Activated CD8-positive, alpha-beta T cell treated with anti-CD3 and anti-CD28 coated beads, Interleukin-2, amount 10 ng/mL, durations not matched to agents 7 days and 5 days (primary cell): ENCODE measurements around the gene PRDX3. TPM values are rescaled to one million over a fixed set of nuclear protein-coding genes. Genes with fewer than 3 reads are reported as not detected.
"Not testable (repeated sequence)": the region's sequence is repeated elsewhere in the genome, so short reads cannot be mapped to it uniquely, and the experiment has no call there.

Source experiments
- ATAC-seq: fragments of 150-1000 bp; cut with Tn5 transposase; one replicate; pipeline ENCODE4 v1.10.0; 2021; ENCODE audit warnings: moderate library complexity
- CTCF ChIA-PET: fragments of 350-600 bp; sonication (Branson Sonifier 250); formaldehyde crosslinking; loops from one replicate; lab custom pipeline; 2021; ENCODE audit warnings: antibody characterized with exemption; lab: Charles Lee
- POLR2A ChIA-PET: fragments of 350-600 bp; sonication (Branson Sonifier 250); formaldehyde crosslinking; loops from one replicate; lab custom pipeline; 2021; ENCODE audit warnings: antibody characterized with exemption; lab: Charles Lee
- DNase-seq: peaks from one replicate; pipeline ENCODE4 v3.0.0-alpha.2; 2020
- H3K27ac Mint-ChIP-seq: one replicate; pipeline ENCODE4 v1.8.0; 2021; ENCODE audit warnings: mild to moderate bottlenecking, mixed read lengths
- H3K27me3 Mint-ChIP-seq: one replicate; pipeline ENCODE4 v1.8.0; 2021; ENCODE audit warnings: low read depth, mixed read lengths
- H3K36me3 Mint-ChIP-seq: one replicate; pipeline ENCODE4 v1.8.0; 2021; ENCODE audit warnings: low read depth, mixed read lengths
- H3K4me1 Mint-ChIP-seq: one replicate; pipeline ENCODE4 v1.8.0; 2021; ENCODE audit warnings: low read depth, mixed read lengths
- H3K4me3 Mint-ChIP-seq: one replicate; pipeline ENCODE4 v1.8.0; 2021; ENCODE audit warnings: mild to moderate bottlenecking, mixed read lengths
- H3K9me3 Mint-ChIP-seq: one replicate; pipeline ENCODE4 v1.8.0; 2022; ENCODE audit warnings: mixed read lengths; ENCODE audit not compliant: insufficient read depth
- total RNA-seq, 2 experiments: library from RNA; stranded (reverse); gene quantifications; one replicate each; pipeline ENCODE4 v1.2.3, GENCODE V29; 2021

The PRDX3 gene
- total RNA-seq, 2 experiments from 2014 or later = 135 to 136 TPM

DNA sequence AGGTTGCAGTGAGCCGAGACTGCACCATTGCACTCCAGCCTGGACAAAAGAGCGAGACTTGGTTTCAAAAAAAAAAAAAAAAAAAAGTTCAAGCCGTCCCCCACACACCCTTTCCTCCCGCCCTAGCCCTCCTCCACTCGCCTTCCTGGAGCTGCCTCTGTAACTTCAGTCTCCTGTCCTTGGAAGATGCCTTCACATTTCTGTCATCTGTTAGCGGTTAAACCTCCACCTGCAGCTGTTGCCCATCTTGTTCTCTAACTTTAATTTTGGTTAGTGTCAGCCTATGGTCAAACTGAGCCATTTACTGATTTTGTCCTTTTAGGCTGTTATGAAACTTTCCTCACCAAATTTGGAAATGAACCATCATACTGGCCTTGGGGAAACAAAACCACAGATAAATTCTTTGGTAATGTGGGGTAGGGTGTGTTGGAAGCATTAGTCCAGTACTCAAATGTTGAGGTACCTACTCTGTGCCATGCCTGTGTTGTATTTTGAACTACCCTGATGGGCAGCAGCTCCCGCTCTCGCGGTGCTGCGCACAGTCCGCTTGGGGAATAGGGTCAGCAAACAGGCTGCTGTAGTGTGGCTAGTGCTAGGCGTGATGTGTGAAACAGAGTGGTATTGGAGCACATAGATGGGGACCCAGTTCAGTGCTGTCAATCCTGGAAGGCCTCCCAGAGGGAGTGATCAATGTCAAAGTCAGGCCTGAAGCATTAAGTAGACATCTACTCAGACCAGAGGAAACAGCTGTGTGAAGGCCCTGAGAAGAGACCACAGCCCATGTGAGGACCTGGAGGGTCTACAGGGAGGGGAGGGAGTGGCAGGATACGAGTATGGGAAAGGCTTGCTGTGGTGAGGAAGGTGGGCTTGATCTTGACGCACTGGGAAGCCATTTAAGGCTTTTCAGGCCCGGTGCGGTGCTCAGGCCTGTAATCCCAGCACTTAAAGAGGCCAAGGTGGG, 40.0 kb downstream of the PRDX3 start:
- Mint-ChIP-seq H3K9me3 (no peaks in the 10 kb centered on the region), H3K36me3 (peaks cover 52% of the 10 kb centered on the region), H3K27ac (peak overlapping the region; percentile 73), H3K4me3 (no peak overlapping the region), H3K27me3 (no peaks in the 10 kb centered on the region), H3K4me1 (peaks cover 35% of the 10 kb centered on the region)
- POLR2A ChIA-PET = no interaction called here
- DNase-seq (no peak), ATAC-seq (no peak)
- CTCF ChIA-PET = interaction anchor here (0.7 to 3.1 kb wide), 4 partner anchors 23 to 721 kb away, joined by 3 to 21 read pairs (median 4); no protein-coding TSS in a partner anchor

DNA sequence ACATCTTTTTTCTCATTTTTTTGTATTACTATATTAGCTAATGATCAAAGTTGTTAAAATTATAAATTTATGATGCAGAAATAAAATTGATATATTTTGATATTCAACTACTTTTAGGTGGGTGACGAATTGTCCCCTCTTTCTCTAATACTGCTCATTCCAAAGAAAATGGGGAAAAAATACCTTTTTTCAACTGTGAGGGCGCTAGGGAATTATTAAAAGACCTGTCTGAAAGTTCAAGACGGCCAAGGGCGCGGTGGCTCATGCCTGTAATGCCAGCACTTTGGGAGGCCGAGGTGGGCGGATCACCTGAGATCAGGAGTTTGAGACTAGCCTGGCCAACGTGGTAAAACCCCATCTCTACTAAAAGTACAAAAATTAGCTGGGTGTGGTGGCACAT, 40.7 kb downstream of the PRDX3 start:
- H3K27ac Mint-ChIP-seq, H3K9me3 Mint-ChIP-seq, POLR2A ChIA-PET, H3K27me3 Mint-ChIP-seq, ATAC-seq, H3K4me3 Mint-ChIP-seq, DNase-seq: not testable (repeated sequence)
- CTCF ChIA-PET = interaction anchor here (0.7 to 3.1 kb wide), 3 partner anchors 61 to 722 kb away, joined by 3 to 21 read pairs (median 3); no protein-coding TSS in a partner anchor
- Mint-ChIP-seq H3K36me3 (peaks cover 56% of the 10 kb centered on the region), H3K4me1 (peaks cover 42% of the 10 kb centered on the region)

- no peak for ATAC-seq
- H3K4me3 Mint-ChIP-seq = no peak overlapping the region
- H3K27me3 Mint-ChIP-seq = no peaks in the 10 kb centered on the region
- peaks cover 59% of the 10 kb centered on the region for H3K4me1 Mint-ChIP-seq
- no peak overlapping the region for H3K27ac Mint-ChIP-seq
- peaks cover 66% of the 10 kb centered on the region for H3K36me3 Mint-ChIP-seq
- no peak for DNase-seq
- H3K9me3 Mint-ChIP-seq = no peaks in the 10 kb centered on the region
- CTCF ChIA-PET = interaction anchor here (0.7 kb wide), 1 partner anchor 17 kb away, joined by 3 read pairs; no protein-coding TSS in a partner anchor
- POLR2A ChIA-PET = interaction anchor here (0.9 kb wide), 1 partner anchor 25 kb away, joined by 3 read pairs; no protein-coding TSS in a partner anchor
Measured at GRCh38 chr10:119136084-119136483, 42.5 kb downstream of the PRDX3 start.

GRCh38 chr10:119135513-119135881, 43.1 kb downstream of the PRDX3 start:
- Mint-ChIP-seq H3K4me3 (no peak overlapping the region), H3K9me3 (no peaks in the 10 kb centered on the region), H3K4me1 (peaks cover 64% of the 10 kb centered on the region), H3K27ac (peak overlapping the region; percentile 6), H3K36me3 (peaks cover 66% of the 10 kb centered on the region), H3K27me3 (no peaks in the 10 kb centered on the region)
- POLR2A ChIA-PET = no interaction called here
- CTCF ChIA-PET = interaction anchor here (0.7 kb wide), 1 partner anchor 18 kb away, joined by 3 read pairs; no protein-coding TSS in a partner anchor
- ATAC-seq = no peak
- DNase-seq = no peak

- DNase-seq = no peak
- H3K4me1 Mint-ChIP-seq = peaks cover 71% of the 10 kb centered on the region
- POLR2A ChIA-PET = no interaction called here
Measured at GRCh38 chr10:119133949-119134348, 44.7 kb downstream of the PRDX3 start.

DNA sequence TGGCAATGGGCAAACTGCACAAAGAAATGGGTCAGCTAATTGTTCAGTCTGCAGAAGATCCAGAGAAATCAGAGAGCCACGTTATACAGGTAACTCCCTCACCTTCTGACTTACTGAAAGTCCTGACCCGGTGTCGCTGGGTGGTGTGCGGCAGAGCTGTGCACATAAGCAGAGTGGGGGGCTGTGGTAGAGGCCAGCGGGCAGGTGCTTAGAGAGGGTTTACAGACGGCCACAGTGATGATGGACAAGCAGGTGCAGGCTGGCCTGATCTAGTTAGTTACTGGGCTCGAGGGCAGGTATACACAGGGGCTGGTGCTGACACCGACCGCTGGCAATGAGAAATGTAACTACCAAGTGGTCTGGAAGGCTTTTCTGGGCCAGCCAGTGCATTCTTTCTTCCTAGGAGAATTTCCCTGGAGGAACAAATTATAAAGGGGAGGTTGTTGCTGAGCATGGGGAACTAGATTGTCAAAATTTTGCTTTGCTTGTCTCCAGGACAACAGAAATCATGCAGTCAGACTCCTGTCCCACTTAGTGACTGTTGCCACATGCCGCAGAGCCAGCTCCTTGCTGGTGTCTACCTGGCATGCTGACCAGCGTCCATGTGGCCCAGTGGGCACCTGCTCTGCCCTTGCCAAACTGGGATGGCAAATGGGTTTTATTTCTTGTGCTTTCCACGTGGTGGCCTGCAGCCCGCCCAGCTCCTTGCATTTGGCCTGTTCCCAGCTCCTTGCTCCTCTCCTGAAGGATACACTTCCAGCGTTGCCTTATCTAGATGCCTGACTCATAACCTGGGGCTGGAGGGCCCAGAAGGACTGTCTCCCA, 45.9 kb downstream of the PRDX3 start:
- Mint-ChIP-seq H3K27me3 (no peaks in the 10 kb centered on the region), H3K27ac (peak overlapping the region; percentile 93), H3K4me3 (peak overlapping the region; percentile 72), H3K36me3 (peaks cover 69% of the 10 kb centered on the region), H3K4me1 (peaks cover 60% of the 10 kb centered on the region), H3K9me3 (no peaks in the 10 kb centered on the region)
- DNase-seq = no peak
- ChIA-PET CTCF (interaction anchor here (1.0 to 2.3 kb wide), 6 partner anchors 33 to 283 kb away, joined by 4 to 8 read pairs (median 8); partner anchors contain the start of genes GRK5 and SFXN4), POLR2A (interaction anchor here (0.6 to 3.2 kb wide), 21 partner anchors 12 to 366 kb away, joined by 3 to 37 read pairs (median 4); partner anchors contain the start of genes DENND10, EIF3A and SFXN4)
- ATAC-seq = no peak

More at GRCh38 chr10:119133949-119134348, 44.7 kb downstream of the PRDX3 start:
- CTCF ChIA-PET = no interaction called here
- Mint-ChIP-seq H3K9me3 (no peaks in the 10 kb centered on the region), H3K27me3 (no peaks in the 10 kb centered on the region), H3K36me3 (peaks cover 69% of the 10 kb centered on the region), H3K27ac (peak overlapping the region; percentile 93), H3K4me3 (no peak overlapping the region)
- no peak for ATAC-seq

DNA sequence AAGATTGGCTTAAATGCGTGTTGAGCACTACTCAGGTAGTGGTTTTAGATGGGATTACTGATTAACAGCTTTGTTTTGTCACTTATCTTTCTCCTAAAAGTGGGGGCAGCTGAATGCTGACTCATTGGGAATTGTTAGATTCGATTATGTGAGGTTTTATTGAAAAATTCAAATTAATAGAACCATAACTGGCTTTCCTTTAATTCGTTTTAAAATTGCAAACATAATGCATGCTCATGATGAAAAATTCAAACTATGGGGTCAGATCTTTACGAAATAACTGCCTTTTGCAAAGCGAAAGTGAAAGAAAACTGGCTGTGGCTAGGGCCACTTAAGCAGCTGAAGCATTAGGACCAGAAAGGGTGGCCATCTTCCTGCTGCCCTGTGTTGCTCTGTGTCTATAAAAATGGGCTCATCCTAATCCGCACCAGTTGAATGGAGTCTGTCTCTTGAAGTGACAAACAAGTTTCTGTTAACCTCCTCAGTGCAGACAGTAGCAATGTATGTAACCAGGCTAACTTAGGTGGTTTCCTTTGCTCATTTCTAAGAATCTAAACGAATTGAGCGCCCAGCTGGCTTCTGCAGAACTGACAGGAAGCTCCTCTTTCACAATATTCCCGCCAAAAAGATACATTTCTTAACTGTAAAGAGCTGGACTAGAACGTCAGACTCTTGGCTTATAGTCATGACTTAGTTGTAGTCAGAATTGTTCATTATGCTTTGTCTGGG, 46.9 kb downstream of the PRDX3 start:
- DNase-seq = peak; percentile 79
- ChIA-PET POLR2A (interaction anchor here (0.6 to 3.2 kb wide), 25 partner anchors 8 to 519 kb away, joined by 3 to 37 read pairs (median 4); partner anchors contain the start of genes BAG3, DENND10, EIF3A and SFXN4), CTCF (interaction anchor here (0.7 to 2.3 kb wide), 9 partner anchors 26 to 358 kb away, joined by 3 to 8 read pairs (median 5); partner anchors contain the start of genes GRK5, NANOS1 and SFXN4)
- Mint-ChIP-seq H3K27me3 (no peaks in the 10 kb centered on the region), H3K9me3 (no peaks in the 10 kb centered on the region), H3K4me3 (peak overlapping the region; percentile 72), H3K36me3 (peaks cover 71% of the 10 kb centered on the region), H3K4me1 (peaks cover 59% of the 10 kb centered on the region), H3K27ac (peak overlapping the region; percentile 93)
- ATAC-seq = peak; percentile 94

GRCh38 chr10:119129721-119130120, 48.9 kb downstream of the PRDX3 start:
- Mint-ChIP-seq H3K27ac (peak overlapping the region; percentile 22), H3K36me3 (peaks cover 70% of the 10 kb centered on the region), H3K4me1 (peaks cover 54% of the 10 kb centered on the region), H3K9me3 (no peaks in the 10 kb centered on the region), H3K4me3 (no peak overlapping the region), H3K27me3 (no peaks in the 10 kb centered on the region)
- CTCF ChIA-PET = no interaction called here
- POLR2A ChIA-PET = interaction anchor here (0.6 kb wide), 1 partner anchor 25 kb away, joined by 4 read pairs; no protein-coding TSS in a partner anchor
- DNase-seq (no peak), ATAC-seq (no peak)

- DNase-seq (no peak), ATAC-seq (no peak)
- Mint-ChIP-seq H3K4me3 (no peak overlapping the region), H3K27me3 (no peaks in the 10 kb centered on the region), H3K27ac (no peak overlapping the region), H3K4me1 (peaks cover 19% of the 10 kb centered on the region), H3K9me3 (no peaks in the 10 kb centered on the region), H3K36me3 (peaks cover 55% of the 10 kb centered on the region)
- ChIA-PET CTCF (no interaction called here), POLR2A (no interaction called here)
Measured at GRCh38 chr10:119125942-119126341, 52.7 kb downstream of the PRDX3 start.

GRCh38 chr10:119120875-119121274, 57.7 kb downstream of the PRDX3 start:
- no peak overlapping the region for H3K27ac Mint-ChIP-seq
- peaks cover 12% of the 10 kb centered on the region for H3K4me1 Mint-ChIP-seq
- H3K27me3 Mint-ChIP-seq = no peaks in the 10 kb centered on the region
- ATAC-seq (no peak), DNase-seq (no peak)
- no peak overlapping the region for H3K4me3 Mint-ChIP-seq
- CTCF ChIA-PET = no interaction called here
- POLR2A ChIA-PET = interaction anchor here (0.6 to 0.8 kb wide), 3 partner anchors 11 to 44 kb away, joined by 3 to 5 read pairs (median 4); no protein-coding TSS in a partner anchor
- peaks cover 52% of the 10 kb centered on the region for H3K36me3 Mint-ChIP-seq
- no peaks in the 10 kb centered on the region for H3K9me3 Mint-ChIP-seq
